DND-41 (cell line): ENCODE measurements around the gene NAALADL1.

Experiments
- ATAC-seq: fragments of 200-7000 bp; cut with Tn5 transposase; 3 replicates; pipeline ENCODE4 v1.9.1; 2021; ENCODE audit warnings: low read depth; ENCODE audit not compliant: insufficient read depth
- DNase-seq: peaks from one replicate; pipeline ENCODE4 v3.0.0-alpha.2; 2020
- H2AFZ ChIP-seq: 2 replicates; pipeline ENCODE4 v1.6.0; 2012; ENCODE audit warnings: low read depth, low read length
- H3K27ac ChIP-seq: 2 replicates; pipeline ENCODE4 v1.5.1; 2012; ENCODE audit warnings: low read length, inconsistent platforms
- H3K27me3 ChIP-seq: fragments of 200-600 bp; sonication (generic); 2 replicates; pipeline ENCODE4 v1.6.0; 2012; ENCODE audit warnings: low read length, mild to moderate bottlenecking, inconsistent platforms; ENCODE audit not compliant: insufficient read depth, poor library complexity
- H3K36me3 ChIP-seq: 2 replicates; pipeline ENCODE4 v1.5.1; 2012; ENCODE audit warnings: low read length, inconsistent platforms; ENCODE audit not compliant: insufficient read depth
- H3K4me1 ChIP-seq: 2 replicates; pipeline ENCODE4 v1.5.1; 2012; ENCODE audit warnings: mild to moderate bottlenecking, low read length; ENCODE audit not compliant: insufficient read depth
- H3K4me2 ChIP-seq: 2 replicates; pipeline ENCODE4 v1.6.0; 2012; ENCODE audit warnings: mild to moderate bottlenecking, moderate library complexity, low read length, inconsistent platforms; ENCODE audit not compliant: insufficient read depth
- H3K4me3 ChIP-seq, 2 experiments: fragments of 200-600 bp in 1 of 2; shearing (Covaris generic) in 1 of 2; 2 replicates each; pipeline ENCODE4 v1.5.1; 2012 to 2016; ENCODE audit warnings: inconsistent platforms in 2 of 2, low read length in 2 of 2, mild to moderate bottlenecking in 2 of 2, low read depth in 1 of 2, moderate library complexity in 1 of 2
- H3K79me2 ChIP-seq: 2 replicates; pipeline ENCODE4 v1.6.0; 2012; ENCODE audit warnings: low read length, inconsistent platforms; ENCODE audit not compliant: insufficient read depth
- H3K9ac ChIP-seq: 2 replicates; pipeline ENCODE4 v1.6.0; 2012; ENCODE audit warnings: low read depth, mild to moderate bottlenecking, inconsistent platforms, low read length, moderate library complexity
- H3K9me3 ChIP-seq: 2 replicates; pipeline ENCODE4 v1.5.1; 2012; ENCODE audit warnings: low read length, moderate library complexity, mild to moderate bottlenecking, inconsistent platforms; ENCODE audit not compliant: insufficient read depth, severe bottlenecking
- H4K20me1 ChIP-seq: 2 replicates; pipeline ENCODE4 v1.6.0; 2012; ENCODE audit warnings: low read length; ENCODE audit not compliant: insufficient read depth
- EZH2 ChIP-seq: IDR thresholded peaks from 3 replicates; pipeline ENCODE4 v1.6.1; 2012; ENCODE audit warnings: borderline replicate concordance, low read depth, mild to moderate bottlenecking, moderate library complexity, low read length, inconsistent platforms; ENCODE audit not compliant: severe bottlenecking
- TF ChIP-seq, protein P1 (sequence below): IDR thresholded peaks from 2 replicates; pipeline ENCODE4 v1.5.1; 2012; ENCODE audit warnings: borderline replicate concordance, low read length, moderate library complexity, mild to moderate bottlenecking; ENCODE audit not compliant: poor library complexity, severe bottlenecking; ENCODE audit errors: extremely low read depth

Gene NAALADL1

DNA sequence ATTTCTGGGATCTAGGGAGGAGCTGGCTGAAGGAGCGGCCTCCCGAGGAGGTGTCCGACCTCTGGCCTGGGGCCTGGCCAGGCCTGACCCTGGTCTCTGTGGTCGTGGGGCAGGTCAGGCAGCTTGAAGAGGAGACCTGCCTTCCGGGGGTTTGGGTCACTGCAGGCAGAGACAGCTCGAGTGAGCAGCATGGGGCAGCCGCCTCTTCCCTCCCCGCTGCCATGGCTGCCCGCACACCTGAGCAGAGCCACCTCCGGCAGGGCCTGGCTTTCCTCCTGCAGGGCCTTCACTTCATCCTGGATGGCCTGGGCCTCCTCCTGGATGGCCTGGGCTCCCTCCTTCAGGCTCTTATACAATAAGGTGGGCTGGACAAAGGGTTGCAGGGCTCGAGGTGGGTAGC lies 8.0 kb upstream of the NAALADL1 start:
- TF ChIP-seq, protein P1, sequence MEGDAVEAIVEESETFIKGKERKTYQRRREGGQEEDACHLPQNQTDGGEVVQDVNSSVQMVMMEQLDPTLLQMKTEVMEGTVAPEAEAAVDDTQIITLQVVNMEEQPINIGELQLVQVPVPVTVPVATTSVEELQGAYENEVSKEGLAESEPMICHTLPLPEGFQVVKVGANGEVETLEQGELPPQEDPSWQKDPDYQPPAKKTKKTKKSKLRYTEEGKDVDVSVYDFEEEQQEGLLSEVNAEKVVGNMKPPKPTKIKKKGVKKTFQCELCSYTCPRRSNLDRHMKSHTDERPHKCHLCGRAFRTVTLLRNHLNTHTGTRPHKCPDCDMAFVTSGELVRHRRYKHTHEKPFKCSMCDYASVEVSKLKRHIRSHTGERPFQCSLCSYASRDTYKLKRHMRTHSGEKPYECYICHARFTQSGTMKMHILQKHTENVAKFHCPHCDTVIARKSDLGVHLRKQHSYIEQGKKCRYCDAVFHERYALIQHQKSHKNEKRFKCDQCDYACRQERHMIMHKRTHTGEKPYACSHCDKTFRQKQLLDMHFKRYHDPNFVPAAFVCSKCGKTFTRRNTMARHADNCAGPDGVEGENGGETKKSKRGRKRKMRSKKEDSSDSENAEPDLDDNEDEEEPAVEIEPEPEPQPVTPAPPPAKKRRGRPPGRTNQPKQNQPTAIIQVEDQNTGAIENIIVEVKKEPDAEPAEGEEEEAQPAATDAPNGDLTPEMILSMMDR: no peak
- no peak for TF ChIP-seq EZH2
- no peaks in the 10 kb centered on the region for H4K20me1 ChIP-seq
- H3K79me2 ChIP-seq: no peaks in the 10 kb centered on the region
- no peak overlapping the region for H2AFZ ChIP-seq
- no peaks in the 10 kb centered on the region for H3K27me3 ChIP-seq
- H3K36me3 ChIP-seq: no peaks in the 10 kb centered on the region
- no peak overlapping the region for H3K27ac ChIP-seq
- H3K4me3 ChIP-seq: no peak overlapping the region
- no peaks in the 10 kb centered on the region for H3K4me1 ChIP-seq
- DNase-seq (no peak), ATAC-seq (no peak)
- no peak overlapping the region for H3K4me2 ChIP-seq
- no peaks in the 10 kb centered on the region for H3K9me3 ChIP-seq
- no peak overlapping the region for H3K9ac ChIP-seq

- TF ChIP-seq, protein P1: no peak
- no peak for TF ChIP-seq EZH2
- no peak overlapping the region for H2AFZ ChIP-seq
- DNase-seq (no peak), ATAC-seq (no peak)
- no peaks in the 10 kb centered on the region for H3K4me1 ChIP-seq
- H3K9me3 ChIP-seq: no peaks in the 10 kb centered on the region
- no peaks in the 10 kb centered on the region for H3K27me3 ChIP-seq
- H4K20me1 ChIP-seq: no peaks in the 10 kb centered on the region
- no peak overlapping the region for H3K4me2 ChIP-seq
- no peak overlapping the region for H3K4me3 ChIP-seq
- no peak overlapping the region for H3K27ac ChIP-seq
- no peaks in the 10 kb centered on the region for H3K79me2 ChIP-seq
- no peaks in the 10 kb centered on the region for H3K36me3 ChIP-seq
- no peak overlapping the region for H3K9ac ChIP-seq
These were observed 7.5 kb upstream of the NAALADL1 start for GRCh38 chr11:65065851-65066250.

- Histone ChIP-seq H3K27me3 (no peaks in the 10 kb centered on the region), H3K9me3 (no peaks in the 10 kb centered on the region), H2AFZ (no peak overlapping the region), H3K4me3 (no peak overlapping the region), H3K36me3 (no peaks in the 10 kb centered on the region), H3K4me2 (no peak overlapping the region), H3K9ac (no peak overlapping the region), H3K79me2 (no peaks in the 10 kb centered on the region), H4K20me1 (no peaks in the 10 kb centered on the region), H3K27ac (no peak overlapping the region), H3K4me1 (no peaks in the 10 kb centered on the region)
- TF ChIP-seq EZH2: no peak
- TF ChIP-seq, protein P1: no peak
- no peak for DNase-seq
- ATAC-seq: no peak
These were observed 6.5 kb upstream of the NAALADL1 start for GRCh38 chr11:65064847-65065240.

DNA sequence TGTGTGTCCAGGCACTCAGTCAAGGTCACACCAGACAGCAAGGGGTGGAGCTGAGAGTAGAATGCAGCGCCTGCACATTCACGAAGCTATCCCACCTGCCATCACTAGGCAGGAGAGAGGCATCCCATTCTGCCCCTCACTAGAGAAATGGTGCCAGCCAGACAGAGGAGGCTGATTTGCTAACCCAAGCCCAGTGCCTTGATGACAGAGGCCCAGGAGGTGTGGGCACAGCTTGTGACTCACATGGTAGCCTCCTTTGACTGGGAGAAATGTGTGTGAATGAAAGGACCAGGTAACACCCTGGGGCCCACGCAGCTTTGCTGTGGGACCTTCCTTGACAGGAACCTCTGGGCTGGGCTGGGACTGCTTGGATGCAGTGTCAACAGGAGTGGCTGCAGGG lies 5.2 kb upstream of the NAALADL1 start:
- H2AFZ ChIP-seq: no peak overlapping the region
- no peak overlapping the region for H3K9ac ChIP-seq
- no peaks in the 10 kb centered on the region for H3K36me3 ChIP-seq
- H4K20me1 ChIP-seq: no peaks in the 10 kb centered on the region
- H3K9me3 ChIP-seq: no peaks in the 10 kb centered on the region
- H3K4me1 ChIP-seq: no peaks in the 10 kb centered on the region
- H3K4me2 ChIP-seq: no peak overlapping the region
- H3K4me3 ChIP-seq: no peak overlapping the region
- TF ChIP-seq, protein P1: no peak
- no peak for TF ChIP-seq EZH2
- no peaks in the 10 kb centered on the region for H3K27me3 ChIP-seq
- ATAC-seq: no peak; the same call in 2 of the 3 replicates
- no peaks in the 10 kb centered on the region for H3K79me2 ChIP-seq
- no peak for DNase-seq
- H3K27ac ChIP-seq: no peak overlapping the region
